GM12872 (cell line): ENCODE measurements around the gene GALNT7.

ENCODE experiments used
- CTCF ChIP-seq: IDR thresholded peaks from 3 replicates; pipeline ENCODE4 v1.5.1; 2011; ENCODE audit warnings: low read depth, mild to moderate bottlenecking, low read length, moderate library complexity; ENCODE audit not compliant: insufficient read depth

The GALNT7 gene

GRCh38 chr4:173370130-173370476 lies 201.5 kb downstream of the GALNT7 start:
- no peak for TF ChIP-seq CTCF

GRCh38 chr4:173370477-173371291 lies 202.1 kb downstream of the GALNT7 start, which contains the start of gene SAP30:
SAP30 (plus strand) TSS chr4:173370954; CDS start chr4:173371183, 229 bp downstream.
- no peak for TF ChIP-seq CTCF

- TF ChIP-seq CTCF, result no peak
These were observed 202.9 kb downstream of the GALNT7 start for GRCh38 chr4:173371292-173372192.
